HG02973 (cell line): ENCODE data around the gene ADGRG3.
A peak's percentile ranks its signal among the peaks of the same experiment; 100 is the strongest.

Source experiments
- ATAC-seq: cut with Tn5 transposase; IDR thresholded peaks from one replicate; pipeline ENCODE4 v1.9.1; 2021; ENCODE audit warnings: moderate library complexity; ENCODE audit not compliant: unreplicated experiment

ADGRG3 gene

GRCh38 chr16:57679016-57679415 lies 10.9 kb downstream of the ADGRG3 start:
- ATAC-seq: no peak

- no peak for ATAC-seq
Observed at GRCh38 chr16:57679767-57680482, 11.8 kb downstream of the ADGRG3 start.

- ATAC-seq: no peak
Observed at GRCh38 chr16:57680842-57681375, 12.8 kb downstream of the ADGRG3 start.

- ATAC-seq: no peak
Observed at GRCh38 chr16:57681950-57682728, 14.0 kb downstream of the ADGRG3 start.

GRCh38 chr16:57682809-57683635 lies 14.9 kb downstream of the ADGRG3 start:
- no peak for ATAC-seq

- ATAC-seq: no peak
Observed at GRCh38 chr16:57683636-57684545, 15.8 kb downstream of the ADGRG3 start.

GRCh38 chr16:57684626-57685358 lies 16.7 kb downstream of the ADGRG3 start:
- no peak for ATAC-seq

GRCh38 chr16:57685633-57686032 lies 17.5 kb downstream of the ADGRG3 start:
- ATAC-seq: no peak

- ATAC-seq: no peak
Observed at GRCh38 chr16:57686577-57686976, 18.5 kb downstream of the ADGRG3 start.

- no peak for ATAC-seq
Observed at GRCh38 chr16:57687363-57687929, 19.3 kb downstream of the ADGRG3 start.

GRCh38 chr16:57688487-57688986 lies 20.4 kb downstream of the ADGRG3 start:
- ATAC-seq: no peak

GRCh38 chr16:57688987-57689761 lies 21.1 kb downstream of the ADGRG3 start:
- ATAC-seq: peak; percentile 27

- peak; percentile 42 for ATAC-seq
Observed at GRCh38 chr16:57689762-57690558, 21.9 kb downstream of the ADGRG3 start.

- ATAC-seq: no peak
Observed at GRCh38 chr16:57690782-57691471, 22.8 kb downstream of the ADGRG3 start.

GRCh38 chr16:57692636-57693035 lies 24.5 kb downstream of the ADGRG3 start:
- no peak for ATAC-seq

GRCh38 chr16:57693550-57693949 lies 25.4 kb downstream of the ADGRG3 start:
- ATAC-seq: no peak

- no peak for ATAC-seq
Observed at GRCh38 chr16:57694231-57694724, 26.2 kb downstream of the ADGRG3 start.
